Mesenchymal stem cell (in vitro differentiated cells and primary cell): ENCODE results near the gene CHGA.

Source experiments
- DNase-seq: peaks from one replicate; pipeline ENCODE4 v3.0.0-alpha.2; 2013
- H2AFZ ChIP-seq: one replicate; pipeline ENCODE4 v1.6.1; 2013; ENCODE audit warnings: low read depth, mild to moderate bottlenecking, control low read depth, inconsistent platforms, low read length, moderate library complexity
- H2AK5ac ChIP-seq: 2 replicates; pipeline ENCODE4 v1.6.1; 2013; ENCODE audit warnings: low read length, moderate library complexity, mild to moderate bottlenecking, inconsistent platforms; ENCODE audit not compliant: severe bottlenecking
- H2BK120ac ChIP-seq: one replicate; pipeline ENCODE4 v1.6.1; 2013; ENCODE audit warnings: low read depth, mild to moderate bottlenecking, inconsistent platforms, low read length, moderate library complexity
- H2BK12ac ChIP-seq, 2 experiments: one replicate each; pipeline ENCODE4 v1.6.1; 2013; ENCODE audit warnings: inconsistent platforms in 2 of 2, low read length in 2 of 2, mild to moderate bottlenecking in 2 of 2, moderate library complexity in 2 of 2, control low read depth in 1 of 2
- H2BK15ac ChIP-seq: one replicate; pipeline ENCODE4 v1.6.1; 2013; ENCODE audit warnings: mild to moderate bottlenecking, low read depth, inconsistent platforms; ENCODE audit not compliant: poor library complexity, severe bottlenecking
- H2BK5ac ChIP-seq: 2 replicates; pipeline ENCODE4 v1.6.1; 2013; ENCODE audit warnings: low read depth, mild to moderate bottlenecking, low read length, control low read depth, inconsistent platforms; ENCODE audit not compliant: poor library complexity, severe bottlenecking
- H3K14ac ChIP-seq, 2 experiments: one replicate each; pipeline ENCODE4 v1.6.1; 2013; ENCODE audit warnings: inconsistent platforms in 2 of 2, low read length in 2 of 2, control low read depth in 1 of 2, mild to moderate bottlenecking in 1 of 2, moderate library complexity in 1 of 2
- H3K18ac ChIP-seq, 2 experiments: one replicate each; pipeline ENCODE4 v1.6.1; 2013; ENCODE audit warnings: inconsistent platforms in 2 of 2, low read length in 2 of 2, control low read depth in 1 of 2, low read depth in 1 of 2, mild to moderate bottlenecking in 1 of 2
- H3K23ac ChIP-seq, 2 experiments: one replicate each; pipeline ENCODE4 v1.6.1; 2013; ENCODE audit warnings: inconsistent platforms in 2 of 2, low read length in 2 of 2, mild to moderate bottlenecking in 2 of 2, moderate library complexity in 2 of 2, control low read depth in 1 of 2
- H3K27ac ChIP-seq: 2 replicates; pipeline ENCODE4 v1.5.1; 2013; ENCODE audit warnings: mild to moderate bottlenecking, moderate library complexity, low read length, control low read depth, inconsistent platforms; ENCODE audit not compliant: poor library complexity, severe bottlenecking
- H3K27me3 ChIP-seq, 2 experiments: 2 replicates each; pipeline versions ENCODE4 v1.6.1 to v1.7.0; 2013; ENCODE audit warnings: low read length in 2 of 2, mild to moderate bottlenecking in 2 of 2, moderate library complexity in 2 of 2, control low read depth in 1 of 2, inconsistent platforms in 1 of 2; ENCODE audit not compliant: control insufficient read depth in 1 of 2, insufficient read depth in 1 of 2
- H3K36me3 ChIP-seq, 2 experiments: 2 replicates each; pipeline versions ENCODE4 v1.6.1 to v1.7.0; 2013; ENCODE audit warnings: low read length in 2 of 2, control low read depth in 1 of 2, inconsistent platforms in 1 of 2, low read depth in 1 of 2, mild to moderate bottlenecking in 1 of 2; ENCODE audit not compliant: insufficient read depth in 2 of 2, control insufficient read depth in 1 of 2
- H3K4ac ChIP-seq, 2 experiments: one replicate each; pipeline ENCODE4 v1.6.1; 2013; ENCODE audit warnings: inconsistent platforms in 2 of 2, low read length in 2 of 2, mild to moderate bottlenecking in 2 of 2, moderate library complexity in 2 of 2, control low read depth in 1 of 2, low read depth in 1 of 2
- H3K4me1 ChIP-seq: 2 replicates; pipeline ENCODE4 v1.6.1; 2013; ENCODE audit warnings: low read depth, low read length, control low read depth; ENCODE audit not compliant: control insufficient read depth, insufficient read depth
- H3K4me2 ChIP-seq: 2 replicates; pipeline ENCODE4 v1.6.1; 2013; ENCODE audit warnings: low read length, mild to moderate bottlenecking, inconsistent platforms; ENCODE audit not compliant: poor library complexity, severe bottlenecking
- H3K4me3 ChIP-seq, 2 experiments: 2 replicates each; pipeline versions ENCODE4 v1.5.1 to v1.7.0; 2013; ENCODE audit warnings: low read length in 2 of 2, mild to moderate bottlenecking in 2 of 2, control low read depth in 1 of 2, low read depth in 1 of 2; ENCODE audit not compliant: insufficient read depth in 1 of 2
- H3K79me1 ChIP-seq: replicated peaks from 2 replicates; pipeline ENCODE4 v1.6.1; 2013; ENCODE audit warnings: mild to moderate bottlenecking, control low read depth, low read length, inconsistent platforms; ENCODE audit not compliant: poor library complexity, severe bottlenecking
- H3K9ac ChIP-seq: 2 replicates; pipeline ENCODE4 v1.7.0; 2013; ENCODE audit warnings: mild to moderate bottlenecking, low read length, moderate library complexity
- H3K9me3 ChIP-seq: 2 replicates; pipeline ENCODE4 v1.7.0; 2013; ENCODE audit warnings: mild to moderate bottlenecking, low read length; ENCODE audit not compliant: control insufficient read depth
- H4K8ac ChIP-seq: one replicate; pipeline ENCODE4 v1.6.1; 2013; ENCODE audit warnings: inconsistent platforms, mild to moderate bottlenecking, low read length, moderate library complexity
- H4K91ac ChIP-seq: one replicate; pipeline ENCODE4 v1.6.1; 2013; ENCODE audit warnings: mild to moderate bottlenecking, low read length, inconsistent platforms
- WGBS: methylation state at CpG from one replicate; pipeline ENCODE4 v1.1.7; 2013; ENCODE audit warnings: mixed read lengths; 5-methylcytosine and 5-hydroxymethylcytosine counted together

CHGA gene

DNA sequence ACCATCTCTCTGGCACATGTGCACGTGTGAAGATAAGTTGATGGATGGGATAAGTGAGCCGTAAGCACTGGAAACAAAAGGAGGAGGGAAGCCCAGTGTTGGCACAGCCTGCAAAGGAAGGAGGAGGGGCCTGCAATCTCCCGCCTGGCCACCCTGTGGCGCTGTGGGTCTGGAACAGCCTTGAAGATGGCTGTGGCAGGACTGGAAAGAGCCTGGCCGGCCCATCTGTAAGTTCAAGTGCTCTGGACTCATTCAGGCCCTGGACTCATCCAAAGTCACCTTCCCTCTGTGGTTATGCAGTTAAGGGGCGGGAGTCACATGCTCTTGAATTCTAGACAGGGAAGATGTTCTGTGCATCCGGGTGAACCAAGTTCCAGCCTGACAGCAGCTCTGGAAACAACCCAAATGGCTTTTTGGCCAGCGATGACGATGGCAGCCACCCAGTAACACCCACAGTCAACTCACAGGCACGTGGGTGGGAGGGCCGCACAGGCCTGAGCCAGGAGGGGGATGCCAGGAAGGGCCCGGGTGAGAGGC lies 50.4 kb downstream of the CHGA start:
- Histone ChIP-seq H3K27me3 (no peaks in the 10 kb centered on the region), H2AK5ac (no peak overlapping the region), H2BK120ac (no peak overlapping the region), H3K23ac (no peak overlapping the region), H3K4me2 (no peak overlapping the region), H3K4ac (no peak overlapping the region), H2BK15ac (no peak overlapping the region), H2BK5ac (no peak overlapping the region), H3K9me3 (peaks cover 27% of the 10 kb centered on the region), H3K27ac (no peak overlapping the region), H3K18ac (no peak overlapping the region), H3K9ac (peak overlapping the region; percentile 75), H3K36me3 (peaks cover 6 to 8% of the 10 kb centered on the region in 2 experiments), H3K4me1 (peaks cover 6% of the 10 kb centered on the region), H2BK12ac (no peak overlapping the region), H3K14ac (no peak overlapping the region), H4K8ac (no peak overlapping the region), H3K4me3 (peak overlapping the region in 1 of 2 experiments; percentile 48), H4K91ac (no peak overlapping the region), H3K79me1 (peaks cover 2% of the 10 kb centered on the region), H2AFZ (no peak overlapping the region)
- WGBS, result 69% methylated on average over 12 of the region's 12 CpGs
- DNase-seq, result no peak

DNA sequence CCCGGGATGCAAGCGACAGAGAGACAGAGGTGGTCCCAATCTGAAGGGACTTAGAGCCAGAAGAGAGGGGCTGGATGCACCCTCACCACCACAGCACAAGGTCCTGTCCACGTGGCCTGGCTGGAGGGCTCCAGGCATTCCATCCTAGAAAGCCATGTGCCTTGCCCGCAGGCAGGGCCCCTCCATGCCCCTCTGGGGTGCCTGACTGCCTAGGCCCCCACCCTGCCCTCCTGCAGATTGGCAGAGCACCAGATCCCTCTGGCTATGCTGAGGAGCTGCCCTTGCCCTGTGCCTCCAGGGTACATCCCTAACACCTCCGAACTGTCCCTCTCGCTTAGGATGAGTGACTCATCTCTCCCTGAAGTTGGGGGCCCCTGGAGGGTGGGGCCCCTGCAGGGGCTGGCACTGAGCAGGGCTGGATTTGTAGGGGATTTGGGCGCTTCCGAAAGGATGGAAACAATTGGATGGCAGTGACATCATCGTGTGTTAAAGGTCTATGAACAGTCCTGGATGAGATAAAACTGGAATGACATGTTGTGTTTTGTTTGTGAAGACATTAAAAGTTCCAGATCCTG lies 50.9 kb downstream of the CHGA start:
- H2BK5ac ChIP-seq, result no peak overlapping the region
- DNase-seq, result no peak
- H3K27ac ChIP-seq, result no peak overlapping the region
- H2BK120ac ChIP-seq, result no peak overlapping the region
- 82% methylated on average over 9 of the region's 9 CpGs for WGBS
- peaks cover 33% of the 10 kb centered on the region for H3K9me3 ChIP-seq
- no peaks in the 10 kb centered on the region for H3K27me3 ChIP-seq
- H3K23ac ChIP-seq, result no peak overlapping the region
- peaks cover 6 to 8% of the 10 kb centered on the region in 2 experiments for H3K36me3 ChIP-seq
- H2BK15ac ChIP-seq, result no peak overlapping the region
- no peak overlapping the region for H2BK12ac ChIP-seq
- no peak overlapping the region for H3K4me3 ChIP-seq
- H3K18ac ChIP-seq, result no peak overlapping the region
- H3K9ac ChIP-seq, result peak overlapping the region; percentile 75
- no peak overlapping the region for H3K14ac ChIP-seq
- H4K91ac ChIP-seq, result no peak overlapping the region
- peaks cover 6% of the 10 kb centered on the region for H3K4me1 ChIP-seq
- H4K8ac ChIP-seq, result no peak overlapping the region
- H2AK5ac ChIP-seq, result no peak overlapping the region
- H2AFZ ChIP-seq, result no peak overlapping the region
- no peak overlapping the region for H3K4me2 ChIP-seq
- H3K79me1 ChIP-seq, result no peaks in the 10 kb centered on the region
- no peak overlapping the region for H3K4ac ChIP-seq

DNA sequence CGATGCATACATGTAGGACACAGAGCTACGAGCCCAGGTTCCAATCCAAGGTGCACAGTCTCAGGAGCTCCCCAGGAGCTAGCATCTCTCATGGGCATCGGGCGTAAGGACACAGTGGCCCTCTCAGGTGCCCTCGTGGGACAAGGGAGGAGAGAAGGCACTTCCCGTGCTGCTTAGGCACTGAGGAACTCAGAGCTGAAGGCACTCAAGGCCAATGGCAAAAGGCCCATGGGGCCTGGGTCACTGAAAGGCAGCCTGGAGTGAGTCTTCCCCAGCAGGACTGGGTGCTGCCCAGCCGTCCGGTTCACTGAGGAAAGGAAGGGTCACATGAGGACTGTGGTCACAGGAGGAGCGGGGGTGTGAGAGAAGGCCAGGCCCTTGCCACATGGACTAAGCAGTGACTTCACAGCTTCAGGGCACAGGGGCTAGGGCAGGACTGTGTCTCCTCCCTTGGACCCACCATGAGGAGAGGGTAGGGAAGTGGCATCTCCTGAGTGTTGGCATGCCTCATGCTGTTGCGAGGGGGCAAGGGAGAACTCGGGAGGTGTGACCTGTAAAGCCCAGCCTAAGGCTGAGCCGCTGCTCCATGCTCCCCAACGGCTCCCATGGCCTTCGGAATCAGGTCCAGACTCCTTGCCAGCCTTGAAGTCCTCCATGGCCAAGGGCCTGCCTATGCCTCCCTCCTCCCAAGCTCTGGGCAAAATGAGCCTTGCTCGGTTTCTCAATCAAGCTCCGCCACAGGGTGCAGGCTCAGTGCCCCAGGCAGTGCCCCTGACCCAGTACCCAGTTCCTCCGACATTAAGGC lies 51.8 kb downstream of the CHGA start:
- Histone ChIP-seq H2BK120ac (no peak overlapping the region), H3K14ac (no peak overlapping the region), H3K4me1 (peaks cover 6% of the 10 kb centered on the region), H3K9ac (no peak overlapping the region), H2BK12ac (no peak overlapping the region), H3K27ac (no peak overlapping the region), H3K4me3 (peak overlapping the region in 1 of 2 experiments; percentile 15), H3K23ac (no peak overlapping the region), H3K36me3 (peaks cover 6 to 8% of the 10 kb centered on the region in 2 experiments), H2AFZ (no peak overlapping the region), H2BK5ac (no peak overlapping the region), H3K18ac (no peak overlapping the region), H4K91ac (no peak overlapping the region), H2BK15ac (no peak overlapping the region), H3K4ac (no peak overlapping the region), H3K9me3 (peaks cover 34% of the 10 kb centered on the region), H3K79me1 (no peaks in the 10 kb centered on the region), H3K27me3 (no peaks in the 10 kb centered on the region), H3K4me2 (no peak overlapping the region), H4K8ac (no peak overlapping the region), H2AK5ac (no peak overlapping the region)
- WGBS, result 92% methylated on average over 17 of the region's 17 CpGs
- DNase-seq, result no peak

DNA sequence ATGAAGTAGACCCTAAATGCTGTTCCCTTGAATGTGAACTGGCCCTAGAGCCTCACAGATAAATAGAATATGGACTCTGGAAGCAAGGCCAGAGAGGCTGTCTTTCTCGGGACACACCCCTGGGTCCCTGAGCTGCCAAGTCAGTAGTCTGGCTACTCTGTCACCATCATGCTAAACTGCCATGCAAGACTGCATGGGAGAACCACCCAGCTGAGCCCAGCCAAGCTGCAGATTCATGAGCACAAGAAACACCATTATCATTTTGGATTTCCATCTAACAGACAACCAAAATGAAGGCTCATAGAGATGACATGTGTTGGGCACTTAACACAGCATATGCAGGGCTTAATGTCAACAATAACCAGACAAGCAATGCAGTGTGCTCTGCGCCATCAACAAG lies 53.3 kb downstream of the CHGA start:
- Histone ChIP-seq H3K4me2 (no peak overlapping the region), H2BK5ac (no peak overlapping the region), H3K9me3 (peaks cover 34% of the 10 kb centered on the region), H4K8ac (no peak overlapping the region), H3K9ac (no peak overlapping the region), H3K23ac (no peak overlapping the region), H3K27me3 (no peaks in the 10 kb centered on the region), H3K18ac (no peak overlapping the region), H2BK120ac (no peak overlapping the region), H3K4me3 (no peak overlapping the region), H3K4ac (no peak overlapping the region), H2BK12ac (no peak overlapping the region), H3K79me1 (no peaks in the 10 kb centered on the region), H2AFZ (no peak overlapping the region), H2AK5ac (no peak overlapping the region), H3K27ac (no peak overlapping the region), H3K36me3 (peaks cover 6 to 8% of the 10 kb centered on the region in 2 experiments), H3K14ac (no peak overlapping the region), H3K4me1 (peaks cover 1% of the 10 kb centered on the region), H2BK15ac (no peak overlapping the region), H4K91ac (no peak overlapping the region)
- WGBS, result 92% methylated on average over 2 of the region's 2 CpGs
- DNase-seq, result no peak
